Lung (tissue), 12 donors: Measurements from ENCODE around the gene MTSS2. TPM values are rescaled to one million over a fixed set of nuclear protein-coding genes. Genes with fewer than 3 reads are reported as not detected.
A peak's percentile ranks its signal among the peaks of the same experiment; 100 is the strongest.

ENCODE experiments used
- ATAC-seq: fragments of 200-7000 bp; cut with Tn5 transposase; one replicate; pipeline ENCODE4 v1.9.1; 2020; ENCODE audit warnings: moderate number of reproducible peaks; ENCODE audit not compliant: insufficient read depth, low FRiP score
- DNase-seq, 3 donors: peaks; one replicate each; pipeline ENCODE4 v3.0.0-alpha.2; 2013 to 2017
- H3K27ac ChIP-seq, 2 donors: one replicate each; pipeline ENCODE4 v1.5.1; 2013; ENCODE audit warnings: mild to moderate bottlenecking in 2 of 2, moderate library complexity in 2 of 2, control low read depth in 1 of 2, inconsistent platforms in 1 of 2, low read depth in 1 of 2, low read length in 1 of 2
- H3K27me3 ChIP-seq, 3 donors: one replicate each; pipeline ENCODE4 v1.5.1; 2013; ENCODE audit warnings: low read length in 2 of 3; ENCODE audit not compliant: control insufficient read depth in 3 of 3, insufficient read depth in 3 of 3
- H3K36me3 ChIP-seq, 4 donors: one replicate each; pipeline ENCODE4 v1.5.1; 2013; ENCODE audit warnings: low read length in 4 of 4, mild to moderate bottlenecking in 1 of 4, moderate library complexity in 1 of 4; ENCODE audit not compliant: control insufficient read depth in 4 of 4, insufficient read depth in 4 of 4
- H3K4me1 ChIP-seq, 5 donors: one replicate each; pipeline ENCODE4 v1.5.1; 2013; ENCODE audit warnings: low read length in 5 of 5, mild to moderate bottlenecking in 2 of 5, moderate library complexity in 1 of 5; ENCODE audit not compliant: control insufficient read depth in 5 of 5, insufficient read depth in 5 of 5
- H3K4me3 ChIP-seq: one replicate; pipeline ENCODE4 v1.5.1; 2013; ENCODE audit warnings: mild to moderate bottlenecking, control low read depth, moderate library complexity
- H3K9ac ChIP-seq, 2 donors: one replicate each; pipeline ENCODE4 v1.5.1; 2013; ENCODE audit warnings: low read length in 2 of 2, control low read depth in 1 of 2; ENCODE audit not compliant: insufficient read depth in 1 of 2
- H3K9me3 ChIP-seq, 4 donors: one replicate each; pipeline ENCODE4 v1.5.1; 2013; ENCODE audit warnings: low read length in 3 of 4, mild to moderate bottlenecking in 1 of 4, moderate library complexity in 1 of 4; ENCODE audit not compliant: control insufficient read depth in 4 of 4, insufficient read depth in 3 of 4
- CTCF ChIP-seq: IDR thresholded peaks from 2 replicates; pipeline ENCODE4 v1.5.1; 2012; ENCODE audit warnings: mild to moderate bottlenecking; ENCODE audit errors: control extremely low read depth, extremely low read depth
- WGBS, 2 donors: extraction: QIAGEN DNeasy Blood & Tissue Kit; methylation state at CpG; one replicate each; pipeline ENCODE4 v1.1.7; 2013; 5-methylcytosine and 5-hydroxymethylcytosine counted together
- polyA plus RNA-seq, 2 donors: library from polyadenylated mRNA; stranded (reverse); fragments of 200-250 nt; gene quantifications; one replicate each; pipeline ENCODE4 v1.2.1, GENCODE V29; 2013
- total RNA-seq, 2 donors: library from RNA; depleted of rRNA in 1 of 2; stranded (reverse); fragments of >200 nt in 1 of 2; gene quantifications; one replicate each; pipeline ENCODE4 v1.2.1, GENCODE V29; 2014 to 2021
- donor health status: control.
- donor health status: control.
- donor health status: Bipolar disorder and iron deficiency.
- donor health status: healthy.
- donor health status: DM: yes; HTN: yes; CAD: no.

MTSS2 gene
- total and polyA plus RNA-seq, 4 donors: 40.6 to 91.3 (median 73.3) TPM

GRCh38 chr16:70720425-70721201, 34.8 kb upstream of the MTSS2 start:
- TF ChIP-seq CTCF: no peak
- peaks cover 0 to 2% (median 0%) of the 10 kb centered on the region in 4 donors for H3K9me3 ChIP-seq
- H3K27me3 ChIP-seq: no peaks in the 10 kb centered on the region
- peak overlapping the region in 1 of 2 donors; percentile 54 for H3K27ac ChIP-seq
- peaks cover 0 to 11% (median 2%) of the 10 kb centered on the region in 4 donors for H3K36me3 ChIP-seq
- no peak overlapping the region for H3K9ac ChIP-seq
- H3K4me3 ChIP-seq: no peak overlapping the region
- DNase-seq (no peak), ATAC-seq (peak; percentile 4)
- WGBS, 2 donors: 75 to 84% methylated on average over 18 of the region's 18 CpGs
- H3K4me1 ChIP-seq: peaks cover 0 to 57% (median 40%) of the 10 kb centered on the region in 5 donors

GRCh38 chr16:70717065-70717464, 31.2 kb upstream of the MTSS2 start:
- Histone ChIP-seq H3K27ac (no peak overlapping the region), H3K4me3 (no peak overlapping the region), H3K27me3 (no peaks in the 10 kb centered on the region), H3K36me3 (peaks cover 0 to 10% (median 0%) of the 10 kb centered on the region in 4 donors), H3K4me1 (peaks cover 0 to 66% (median 49%) of the 10 kb centered on the region in 5 donors), H3K9me3 (peaks cover 0 to 2% (median 0%) of the 10 kb centered on the region in 4 donors), H3K9ac (no peak overlapping the region)
- WGBS, 2 donors: 96 to 98% methylated on average over 9 of the region's 9 CpGs
- ATAC-seq: no peak
- TF ChIP-seq CTCF: no peak
- DNase-seq: no peak

- Histone ChIP-seq H3K9ac (peak overlapping the region in 1 of 2 donors; percentile 6), H3K4me1 (peaks cover 0 to 78% (median 55%) of the 10 kb centered on the region in 5 donors), H3K9me3 (peaks cover 0 to 2% (median 0%) of the 10 kb centered on the region in 4 donors), H3K27ac (peak overlapping the region; percentile 1 to 79), H3K4me3 (no peak overlapping the region), H3K27me3 (no peaks in the 10 kb centered on the region), H3K36me3 (peaks cover 0 to 2% (median 0%) of the 10 kb centered on the region in 4 donors)
- TF ChIP-seq CTCF: no peak
- peak; percentile 85 to 98 (median 98) for DNase-seq
- WGBS, 2 donors: 54 to 75% methylated on average over 6 of the region's 6 CpGs
- ATAC-seq: no peak
Measured at GRCh38 chr16:70715860-70716357, 30.1 kb upstream of the MTSS2 start.
